Measurements from ENCODE around the gene CLEC4E. TPM values are rescaled to one million over a fixed set of nuclear protein-coding genes. Genes with fewer than 3 reads are reported as not detected.

The CLEC4E gene
- total RNA-seq, 4 donors from 2014 or later = 0.12 to 3.2 (median 0.31) TPM

DNA sequence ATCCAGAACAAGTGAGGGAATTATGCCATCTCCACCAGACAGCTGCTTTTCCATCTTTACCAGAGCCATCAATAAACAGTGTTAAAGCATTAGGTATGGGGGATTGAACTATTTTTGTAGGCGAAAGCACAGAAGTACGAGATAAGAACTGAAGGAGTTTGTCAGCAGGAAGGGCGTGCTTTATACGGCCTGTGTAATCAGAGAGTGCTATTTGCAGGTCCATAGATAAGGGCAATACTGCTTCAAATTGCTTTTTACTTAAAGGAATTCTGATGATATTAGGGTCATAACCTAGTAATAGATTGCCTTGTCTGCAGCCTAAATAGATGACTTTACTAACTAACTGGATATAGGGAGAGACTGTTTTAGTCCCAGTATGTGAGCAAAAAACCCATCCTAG is 20.3 kb upstream of the CLEC4E start:
- no peak for TF ChIP-seq POLR2A (IDR thresholded peaks at IDR 0.05)
- TF ChIP-seq, protein P1, sequence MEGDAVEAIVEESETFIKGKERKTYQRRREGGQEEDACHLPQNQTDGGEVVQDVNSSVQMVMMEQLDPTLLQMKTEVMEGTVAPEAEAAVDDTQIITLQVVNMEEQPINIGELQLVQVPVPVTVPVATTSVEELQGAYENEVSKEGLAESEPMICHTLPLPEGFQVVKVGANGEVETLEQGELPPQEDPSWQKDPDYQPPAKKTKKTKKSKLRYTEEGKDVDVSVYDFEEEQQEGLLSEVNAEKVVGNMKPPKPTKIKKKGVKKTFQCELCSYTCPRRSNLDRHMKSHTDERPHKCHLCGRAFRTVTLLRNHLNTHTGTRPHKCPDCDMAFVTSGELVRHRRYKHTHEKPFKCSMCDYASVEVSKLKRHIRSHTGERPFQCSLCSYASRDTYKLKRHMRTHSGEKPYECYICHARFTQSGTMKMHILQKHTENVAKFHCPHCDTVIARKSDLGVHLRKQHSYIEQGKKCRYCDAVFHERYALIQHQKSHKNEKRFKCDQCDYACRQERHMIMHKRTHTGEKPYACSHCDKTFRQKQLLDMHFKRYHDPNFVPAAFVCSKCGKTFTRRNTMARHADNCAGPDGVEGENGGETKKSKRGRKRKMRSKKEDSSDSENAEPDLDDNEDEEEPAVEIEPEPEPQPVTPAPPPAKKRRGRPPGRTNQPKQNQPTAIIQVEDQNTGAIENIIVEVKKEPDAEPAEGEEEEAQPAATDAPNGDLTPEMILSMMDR (IDR thresholded peaks at IDR 0.05) = no peak
- DNase-seq = no peak
- H3K4me3 ChIP-seq = no peak overlapping the region
- H3K27ac ChIP-seq = no peak overlapping the region
- no peaks in the 10 kb centered on the region for H3K4me1 ChIP-seq
- intact Hi-C loops (cut with DNase I) = no loop called here
- no peaks in the 10 kb centered on the region for H3K36me3 ChIP-seq
- WGBS, 2 donors = 64 to 74% methylated on average over 4 of the region's 4 CpGs
- H3K27me3 ChIP-seq = no peaks in the 10 kb centered on the region
- no peaks in the 10 kb centered on the region for H3K9me3 ChIP-seq

GRCh38 chr12:8559676-8560075 is 19.0 kb upstream of the CLEC4E start:
- Histone ChIP-seq H3K4me1 (no peaks in the 10 kb centered on the region), H3K4me3 (no peak overlapping the region), H3K36me3 (no peaks in the 10 kb centered on the region), H3K9me3 (no peaks in the 10 kb centered on the region), H3K27ac (no peak overlapping the region), H3K27me3 (no peaks in the 10 kb centered on the region)
- WGBS, 2 donors = 70 to 79% methylated on average over 11 of the region's 11 CpGs
- DNase-seq = no peak
- no peak for TF ChIP-seq POLR2A (IDR thresholded peaks at IDR 0.05)
- TF ChIP-seq, protein P1 (IDR thresholded peaks at IDR 0.05) = no peak
- intact Hi-C loops (cut with DNase I) = no loop called here

DNA sequence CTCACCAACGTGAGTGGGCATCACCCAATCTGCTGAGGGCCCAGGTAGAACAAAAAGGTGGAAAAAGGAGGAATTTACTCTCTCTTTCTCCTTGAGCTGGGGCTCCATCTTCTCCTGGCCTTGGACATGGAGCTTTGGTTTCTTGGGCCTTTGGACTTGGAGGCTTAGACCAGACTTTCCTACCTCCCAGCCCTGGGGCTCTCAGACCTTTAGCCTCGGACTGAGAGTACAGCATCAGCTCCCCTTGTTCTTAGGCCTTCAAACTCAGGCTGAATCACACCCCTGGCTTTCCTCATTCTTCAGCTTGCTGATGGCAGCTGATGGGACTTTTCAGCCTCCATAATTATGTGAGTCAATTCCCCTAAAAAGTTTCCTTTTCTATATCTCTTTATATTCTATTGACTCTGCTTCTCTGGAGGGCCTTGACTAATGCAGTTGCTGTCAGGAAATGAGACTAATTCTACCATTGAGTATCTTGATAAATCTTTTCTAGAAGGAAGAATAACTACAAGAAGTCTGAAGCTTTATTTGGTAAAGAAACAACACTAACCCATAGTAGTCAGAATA is 15.9 kb upstream of the CLEC4E start:
- no peaks in the 10 kb centered on the region for H3K36me3 ChIP-seq
- no peaks in the 10 kb centered on the region for H3K9me3 ChIP-seq
- H3K4me3 ChIP-seq = no peak overlapping the region
- TF ChIP-seq POLR2A (IDR thresholded peaks at IDR 0.05) = no peak
- TF ChIP-seq, protein P1 (IDR thresholded peaks at IDR 0.05) = no peak
- intact Hi-C loops (cut with DNase I) = no loop called here
- no peaks in the 10 kb centered on the region for H3K27me3 ChIP-seq
- no peak overlapping the region for H3K27ac ChIP-seq
- H3K4me1 ChIP-seq = no peaks in the 10 kb centered on the region
- 47 to 68% methylated on average over 2 of the region's 2 CpGs for WGBS, 2 donors
- no peak for DNase-seq

- Histone ChIP-seq H3K9me3 (no peaks in the 10 kb centered on the region), H3K4me3 (no peak overlapping the region), H3K27me3 (no peaks in the 10 kb centered on the region), H3K4me1 (no peaks in the 10 kb centered on the region), H3K36me3 (no peaks in the 10 kb centered on the region), H3K27ac (no peak overlapping the region)
- intact Hi-C loops (cut with DNase I) = no loop called here
- TF ChIP-seq POLR2A (IDR thresholded peaks at IDR 0.05) = no peak
- TF ChIP-seq, protein P1 (IDR thresholded peaks at IDR 0.05) = no peak
- WGBS, 2 donors = 51 to 67% methylated on average over 5 of the region's 5 CpGs
- DNase-seq = no peak
These were observed 13.9 kb upstream of the CLEC4E start for GRCh38 chr12:8554451-8555195.

GRCh38 chr12:8553088-8553627 is 12.5 kb upstream of the CLEC4E start:
- peaks cover 0 to 2% (median 0%) of the 10 kb centered on the region in 4 donors for H3K27me3 ChIP-seq
- 70 to 73% methylated on average over 6 of the region's 6 CpGs for WGBS, 2 donors
- DNase-seq = no peak
- TF ChIP-seq, protein P1 (IDR thresholded peaks at IDR 0.05) = no peak
- TF ChIP-seq POLR2A (IDR thresholded peaks at IDR 0.05) = no peak
- H3K4me3 ChIP-seq = no peak overlapping the region
- H3K27ac ChIP-seq = no peak overlapping the region
- intact Hi-C loops (cut with DNase I) = no loop called here
- no peaks in the 10 kb centered on the region for H3K36me3 ChIP-seq
- no peaks in the 10 kb centered on the region for H3K4me1 ChIP-seq
- no peaks in the 10 kb centered on the region for H3K9me3 ChIP-seq

Measured in esophagus squamous epithelium (tissue), 5 donors.